GM18498 (cell line): ENCODE data around the gene CCDC149.

Experiments
- ATAC-seq: cut with Tn5 transposase; IDR thresholded peaks from one replicate; pipeline ENCODE4 v1.9.1; 2021; ENCODE audit warnings: mild to moderate bottlenecking, moderate library complexity; ENCODE audit not compliant: unreplicated experiment

The CCDC149 gene

GRCh38 chr4:24845132-24845531 lies 67.7 kb downstream of the CCDC149 start:
- no peak for ATAC-seq

DNA sequence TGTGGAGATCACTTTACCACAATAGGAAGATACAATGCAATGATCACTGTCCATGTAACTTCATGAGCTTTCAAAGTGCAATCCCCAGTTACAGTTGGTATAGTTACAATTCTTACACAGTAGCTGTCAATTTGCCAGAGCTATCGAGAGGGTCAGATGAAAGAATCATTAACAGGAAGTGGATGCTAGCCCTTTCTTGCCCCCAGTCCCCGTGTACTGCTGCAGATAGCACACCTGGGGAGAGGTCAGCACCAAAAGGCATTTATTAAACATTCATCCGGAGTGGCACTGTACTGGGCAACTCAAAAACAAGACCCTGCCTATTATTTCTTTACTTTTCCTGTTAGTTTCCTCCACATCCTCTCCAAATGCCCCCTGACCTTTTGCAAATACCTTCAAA lies 69.7 kb downstream of the CCDC149 start:
- no peak for ATAC-seq

DNA sequence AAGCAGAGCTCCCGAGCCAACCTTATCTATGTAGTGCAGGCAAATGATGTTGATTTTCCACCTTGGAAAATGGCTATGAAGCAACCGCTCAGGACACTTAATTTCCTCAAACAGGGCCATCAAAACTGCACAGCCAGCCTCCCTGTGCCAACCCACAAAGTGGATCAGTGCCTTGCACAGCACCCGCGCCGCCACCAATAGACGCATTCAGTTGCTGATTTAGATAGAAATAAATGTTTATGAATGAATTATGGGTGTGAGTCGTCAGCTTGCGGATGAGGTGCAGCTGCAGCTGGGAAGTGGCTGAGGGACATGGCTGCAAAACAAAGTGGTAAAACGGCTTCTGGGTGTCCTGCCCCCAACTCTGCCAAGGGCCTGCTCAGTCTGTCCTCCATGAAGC lies 70.5 kb downstream of the CCDC149 start:
- no peak for ATAC-seq

GRCh38 chr4:24840826-24841543 lies 71.9 kb downstream of the CCDC149 start:
- no peak for ATAC-seq

DNA sequence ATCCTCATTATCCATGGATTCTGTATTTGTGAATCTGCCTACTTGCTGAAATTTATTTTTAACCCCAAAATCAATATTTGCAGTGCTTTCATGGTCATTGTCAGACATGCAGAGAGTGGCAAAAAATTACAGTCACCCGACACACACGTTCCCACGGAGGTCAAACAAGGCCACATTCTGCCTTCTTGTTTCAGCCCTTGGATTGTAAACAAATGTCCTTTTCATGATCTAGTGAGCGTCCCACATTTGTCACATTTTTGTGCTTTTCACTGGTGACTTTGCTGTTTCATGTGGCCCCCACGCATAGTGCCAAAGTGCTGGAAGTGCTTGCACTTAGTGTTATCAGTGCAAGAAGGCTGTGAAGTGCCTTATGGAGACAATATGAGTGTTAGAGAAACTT lies 72.5 kb downstream of the CCDC149 start:
- ATAC-seq, result no peak

DNA sequence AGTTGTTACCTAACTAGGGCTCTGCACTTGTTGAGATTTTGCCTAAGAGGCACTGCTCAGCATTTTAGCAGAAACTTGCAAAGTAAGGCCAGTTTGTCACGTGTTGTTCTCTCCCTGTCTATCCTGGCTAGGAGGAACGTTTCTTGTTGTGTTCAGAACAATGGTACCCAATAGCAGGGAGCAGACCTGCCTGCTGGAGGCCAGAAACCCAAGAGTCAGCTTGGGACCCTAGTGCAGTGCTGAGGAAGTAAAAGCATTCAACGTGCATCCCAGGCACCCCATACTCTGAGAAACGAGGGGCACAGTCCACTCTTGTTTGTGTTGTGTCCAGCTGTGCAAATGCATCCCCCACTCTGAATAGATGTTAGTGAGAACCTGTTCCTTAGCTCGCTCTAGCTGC lies 75.1 kb downstream of the CCDC149 start:
- no peak for ATAC-seq

- ATAC-seq, result no peak
Measured at GRCh38 chr4:24837336-24837735, 75.5 kb downstream of the CCDC149 start.

GRCh38 chr4:24836661-24837242 lies 76.1 kb downstream of the CCDC149 start:
- no peak for ATAC-seq

GRCh38 chr4:24835696-24836095 lies 77.1 kb downstream of the CCDC149 start:
- ATAC-seq, result no peak

- ATAC-seq, result no peak
Measured at GRCh38 chr4:24831637-24832036, 81.2 kb downstream of the CCDC149 start.

GRCh38 chr4:24824720-24825119 lies 88.1 kb downstream of the CCDC149 start:
- no peak for ATAC-seq

GRCh38 chr4:24820541-24820940 lies 92.3 kb downstream of the CCDC149 start:
- no peak for ATAC-seq

DNA sequence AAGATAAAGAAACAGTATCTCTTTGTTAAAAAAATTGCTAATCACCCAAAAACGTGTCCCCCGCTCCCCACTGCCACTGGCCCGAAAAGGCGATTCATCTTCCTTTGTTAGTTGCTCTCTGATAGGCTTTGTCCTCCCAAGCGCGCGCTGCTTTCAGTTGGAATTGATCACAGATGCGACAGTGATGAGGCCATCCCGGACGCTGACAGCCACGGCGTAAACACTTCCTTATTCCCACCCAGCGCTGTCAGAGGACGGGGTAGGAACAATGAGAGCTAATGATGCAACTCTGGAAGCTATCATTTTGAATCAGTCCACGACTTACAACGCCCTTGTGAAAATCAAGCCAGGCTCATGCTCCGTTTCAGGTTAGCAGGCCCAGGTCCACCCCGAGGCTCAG lies 96.0 kb downstream of the CCDC149 start:
- ATAC-seq, result no peak

DNA sequence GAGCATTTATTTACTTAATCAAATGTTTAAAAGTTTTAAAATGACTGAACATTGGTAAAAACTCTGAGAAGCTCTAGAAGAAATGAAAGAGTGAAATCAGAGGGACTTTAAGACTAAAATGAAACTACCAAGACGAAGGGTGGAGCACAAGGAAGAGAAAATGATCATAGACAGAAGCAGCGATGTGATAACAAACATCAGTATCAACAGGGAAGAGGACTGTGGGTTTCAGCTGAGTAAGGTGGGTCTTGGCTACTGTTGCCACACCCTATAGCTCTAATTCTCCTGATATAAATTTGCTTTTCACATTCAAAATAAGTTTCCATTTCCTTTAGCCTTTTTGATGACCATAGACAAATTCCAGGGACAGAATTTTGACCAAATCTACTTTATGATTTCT lies 99.1 kb downstream of the CCDC149 start:
- ATAC-seq, result no peak

GRCh38 chr4:24810871-24811631 lies 101.8 kb downstream of the CCDC149 start:
- no peak for ATAC-seq

GRCh38 chr4:24809815-24810405 lies 102.9 kb downstream of the CCDC149 start:
- no peak for ATAC-seq

GRCh38 chr4:24809376-24809775 lies 103.5 kb downstream of the CCDC149 start:
- no peak for ATAC-seq

DNA sequence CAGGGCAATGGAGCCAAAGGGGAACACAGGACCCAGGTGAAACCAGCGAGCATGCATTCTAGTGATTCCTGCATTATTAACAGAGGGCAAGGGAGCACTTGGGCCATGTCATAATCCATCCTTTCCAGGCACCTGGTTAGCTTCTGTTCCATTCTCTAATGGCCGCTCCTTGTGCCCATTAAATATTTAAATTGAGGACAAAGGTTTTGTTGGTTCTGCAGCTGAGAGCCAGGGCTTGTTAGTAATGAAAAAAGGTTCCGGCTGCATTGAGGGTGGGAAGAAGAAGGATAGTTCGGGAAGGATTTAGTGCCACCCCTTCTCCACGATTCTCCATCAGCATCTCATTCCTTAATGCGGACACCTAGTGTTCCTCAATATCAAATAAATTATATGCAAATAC lies 103.9 kb downstream of the CCDC149 start:
- no peak for ATAC-seq

DNA sequence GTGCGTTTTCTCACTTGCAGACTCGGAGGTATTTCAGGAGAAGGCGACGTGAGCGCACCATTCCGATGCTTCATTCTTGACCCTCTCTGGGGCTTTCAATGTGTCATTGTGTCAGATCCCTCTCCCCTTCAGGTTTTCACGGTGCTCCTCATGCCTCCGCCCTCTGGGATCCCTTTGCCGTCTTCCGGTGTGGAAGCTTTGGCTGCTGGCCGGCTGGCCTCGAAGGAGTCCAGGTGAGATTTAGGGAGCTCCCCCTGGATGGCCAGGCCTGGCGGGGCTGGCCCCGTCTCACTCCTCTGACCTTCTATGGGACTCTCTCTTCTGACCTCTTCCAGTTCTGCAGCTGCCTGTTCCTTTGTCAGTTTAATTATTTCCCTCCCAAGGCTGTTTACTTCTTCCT lies 104.6 kb downstream of the CCDC149 start:
- ATAC-seq, result no peak

DNA sequence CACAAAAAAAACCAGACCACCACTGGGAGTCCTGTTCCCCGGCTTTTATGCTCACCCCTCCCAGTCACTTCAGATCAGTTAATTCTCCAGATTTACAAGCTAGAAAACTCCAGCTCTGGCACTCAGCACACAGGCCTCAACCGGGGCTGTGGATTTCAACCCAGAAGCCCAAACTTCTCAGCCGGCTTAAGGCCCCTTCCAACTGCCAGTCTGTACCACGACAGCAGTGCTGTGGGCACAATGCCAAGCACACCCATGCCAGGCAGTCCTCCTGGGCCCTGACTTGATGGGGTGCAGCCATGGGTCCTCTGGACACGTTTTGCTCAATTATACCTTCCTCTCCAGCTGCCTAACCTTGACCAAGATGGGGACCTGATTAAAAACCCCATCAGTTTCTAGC lies 105.2 kb downstream of the CCDC149 start:
- ATAC-seq, result no peak

GRCh38 chr4:24806206-24806990 lies 106.4 kb downstream of the CCDC149 start:
- ATAC-seq, result no peak
